ENCODE measurements around the gene DOCK4.

The DOCK4 gene

GRCh38 chr7:111867348-111867931, 338.8 kb downstream of the DOCK4 start:
- CTCF ChIA-PET: no interaction called here
- TF ChIP-seq CTCF (IDR thresholded peaks at IDR 0.05; ENCODE audit: control extremely low read depth, extremely low read depth, low read depth, missing control alignments): no peak
- DNase-seq (ENCODE audit: extremely low spot score): no peak
- POLR2A ChIA-PET: no interaction called here

GRCh38 chr7:111866787-111867186, 339.4 kb downstream of the DOCK4 start:
- CTCF ChIA-PET: no interaction called here
- DNase-seq (ENCODE audit: extremely low spot score): no peak
- POLR2A ChIA-PET: no interaction called here
- TF ChIP-seq CTCF (IDR thresholded peaks at IDR 0.05; ENCODE audit: control extremely low read depth, extremely low read depth, low read depth, missing control alignments): no peak

DNA sequence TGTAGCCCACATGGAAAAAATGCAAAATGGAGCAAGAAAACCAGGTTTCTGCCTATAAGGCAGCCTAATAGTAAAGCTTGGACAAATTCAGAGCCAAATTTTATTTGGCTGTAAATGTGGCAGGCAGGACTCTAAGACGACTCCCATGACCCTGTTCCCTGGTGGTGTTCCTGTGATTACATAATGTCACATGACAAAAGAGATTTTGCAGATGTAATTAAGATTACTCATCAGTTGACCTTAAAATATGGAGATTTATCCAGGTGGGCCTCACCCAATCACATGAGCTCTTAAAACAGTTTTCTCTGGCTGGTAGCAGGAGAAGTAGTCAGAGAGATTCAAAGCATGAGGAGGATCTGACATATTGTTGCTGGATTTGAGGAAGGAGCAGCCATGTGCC, 340.8 kb downstream of the DOCK4 start:
- ChIA-PET POLR2A (no interaction called here), CTCF (interaction anchor here (0.9 to 1.9 kb wide), 5 partner anchors 10 to 95 kb away, joined by 3 to 7 read pairs (median 3); no protein-coding TSS in a partner anchor)
- DNase-seq (ENCODE audit: extremely low spot score): no peak
- no peak for TF ChIP-seq CTCF (IDR thresholded peaks at IDR 0.05; ENCODE audit: control extremely low read depth, extremely low read depth, low read depth, missing control alignments)

GRCh38 chr7:111864291-111864976, 341.8 kb downstream of the DOCK4 start:
- no peak for TF ChIP-seq CTCF (IDR thresholded peaks at IDR 0.05; ENCODE audit: control extremely low read depth, extremely low read depth, low read depth, missing control alignments)
- CTCF ChIA-PET: interaction anchor here (0.9 to 1.9 kb wide), 4 partner anchors 9 to 94 kb away, joined by 3 to 7 read pairs (median 4); no protein-coding TSS in a partner anchor
- POLR2A ChIA-PET: no interaction called here
- DNase-seq (ENCODE audit: extremely low spot score): no peak

DNA sequence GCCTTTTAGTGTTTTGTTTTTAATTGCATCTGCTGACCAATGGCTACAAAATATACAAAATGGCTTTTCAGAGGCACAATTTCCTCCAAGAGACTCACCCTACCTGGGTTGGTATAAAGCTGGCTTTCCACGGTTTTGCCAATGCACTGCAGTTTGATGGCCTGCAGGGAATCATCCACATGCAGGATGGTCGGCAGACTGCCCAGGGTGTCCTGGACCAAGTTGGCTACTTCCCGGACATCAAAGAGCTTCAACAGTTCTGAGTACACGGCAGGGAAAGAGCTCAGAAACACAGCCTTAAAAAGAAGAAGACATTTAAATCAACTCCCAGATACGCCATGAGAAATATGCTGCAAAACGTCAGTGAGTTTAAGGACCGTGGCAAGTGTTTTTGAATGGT, 342.9 kb downstream of the DOCK4 start:
- no peak for TF ChIP-seq CTCF (IDR thresholded peaks at IDR 0.05; ENCODE audit: control extremely low read depth, extremely low read depth, low read depth, missing control alignments)
- DNase-seq (ENCODE audit: extremely low spot score): no peak
- POLR2A ChIA-PET: no interaction called here
- CTCF ChIA-PET: interaction anchor here (1.5 to 1.7 kb wide), 2 partner anchors 8 to 11 kb away, joined by 4 read pairs; no protein-coding TSS in a partner anchor

- POLR2A ChIA-PET: no interaction called here
- CTCF ChIA-PET: no interaction called here
- no peak for DNase-seq (ENCODE audit: extremely low spot score)
- TF ChIP-seq CTCF (IDR thresholded peaks at IDR 0.05; ENCODE audit: control extremely low read depth, extremely low read depth, low read depth, missing control alignments): no peak
Measured at GRCh38 chr7:111860248-111860647, 346.0 kb downstream of the DOCK4 start.

All from GM10248 (cell line).